Endodermal cell (in vitro differentiated cells): ENCODE measurements around the gene OBP2B. TPM values are rescaled to one million over a fixed set of nuclear protein-coding genes. Genes with fewer than 3 reads are reported as not detected.
"Not testable (repeated sequence)": the region's sequence is repeated elsewhere in the genome, so short reads cannot be mapped to it uniquely, and the experiment has no call there.

Experiments used
- DNase-seq: peaks from one replicate; pipeline ENCODE4 v3.0.0-alpha.2; 2017
- H3K27ac ChIP-seq: 2 replicates; pipeline ENCODE4 v1.5.1; 2013; ENCODE audit warnings: mild to moderate bottlenecking, low read depth, low read length, moderate library complexity
- H3K27me3 ChIP-seq: 2 replicates; pipeline ENCODE4 v1.6.1; 2013; ENCODE audit warnings: mild to moderate bottlenecking, low read length, moderate library complexity; ENCODE audit not compliant: insufficient read depth, control insufficient read depth, poor library complexity, severe bottlenecking
- H3K36me3 ChIP-seq: 2 replicates; pipeline ENCODE4 v1.7.0; 2013; ENCODE audit warnings: mild to moderate bottlenecking, low read length, moderate library complexity; ENCODE audit not compliant: control insufficient read depth, insufficient read depth
- H3K4me1 ChIP-seq: one replicate; pipeline ENCODE4 v1.7.0; 2013; ENCODE audit warnings: low read length; ENCODE audit not compliant: control insufficient read depth, insufficient read depth
- H3K4me3 ChIP-seq: 2 replicates; pipeline ENCODE4 v1.5.1; 2013; ENCODE audit warnings: mild to moderate bottlenecking, low read length, moderate library complexity
- H3K9ac ChIP-seq: 2 replicates; pipeline ENCODE4 v1.6.1; 2013; ENCODE audit warnings: mild to moderate bottlenecking, low read length, moderate library complexity; ENCODE audit not compliant: poor library complexity, severe bottlenecking; ENCODE audit errors: extremely low read depth
- H3K9me3 ChIP-seq: 2 replicates; pipeline ENCODE4 v1.6.1; 2013; ENCODE audit warnings: mild to moderate bottlenecking, low read length, moderate library complexity; ENCODE audit not compliant: control insufficient read depth
- H3K27ac Mint-ChIP-seq: 2 replicates; pipeline ENCODE4 v1.8.0; 2020; ENCODE audit warnings: mixed read lengths
- H3K27me3 Mint-ChIP-seq: 2 replicates; pipeline ENCODE4 v1.8.0; 2021; ENCODE audit warnings: mild to moderate bottlenecking, mixed read lengths; ENCODE audit not compliant: insufficient read depth
- H3K36me3 Mint-ChIP-seq: 2 replicates; pipeline ENCODE4 v1.8.0; 2020; ENCODE audit warnings: low read depth, mixed read lengths
- H3K4me1 Mint-ChIP-seq: 2 replicates; pipeline ENCODE4 v1.8.0; 2020; ENCODE audit warnings: mixed read lengths
- H3K4me3 Mint-ChIP-seq: 2 replicates; pipeline ENCODE4 v1.8.0; 2020; ENCODE audit warnings: mild to moderate bottlenecking, moderate library complexity, mixed read lengths
- H3K9me3 Mint-ChIP-seq: 2 replicates; pipeline ENCODE4 v1.8.0; 2020; ENCODE audit warnings: mild to moderate bottlenecking, mixed read lengths
- WGBS, 2 experiments: methylation state at CpG; one replicate each; pipeline versions ENCODE4 v1.1.5 to v1.1.7; 2013; ENCODE audit warnings: missing lambda C conversion rate in 2 of 2, mixed read lengths in 1 of 2; ENCODE audit not compliant: insufficient coverage in 1 of 2, insufficient read length in 1 of 2; 5-methylcytosine and 5-hydroxymethylcytosine counted together
- total RNA-seq, 2 donors: library from RNA; stranded (reverse); fragmentation: NEBNext Ultra II Directional in 1 of 2; extraction: Animal tissue kit (Norgen Biotek cat#: 25700) in 1 of 2; gene quantifications; 2 replicates in 1 of 2; 3 replicates in 1 of 2; pipeline ENCODE4 v1.2.1, GENCODE V29; 2021
- TF ChIP-seq, protein P1 (sequence below): fragments of 200-600 bp; sonication (generic); conservative IDR thresholded peaks from 2 replicates; pipeline ENCODE4 v1.5.0; 2021; ENCODE audit warnings: antibody characterized with exemption, mild to moderate bottlenecking

OBP2B gene
- total RNA-seq, 2 donors from 2014 or later, result not detected

DNA sequence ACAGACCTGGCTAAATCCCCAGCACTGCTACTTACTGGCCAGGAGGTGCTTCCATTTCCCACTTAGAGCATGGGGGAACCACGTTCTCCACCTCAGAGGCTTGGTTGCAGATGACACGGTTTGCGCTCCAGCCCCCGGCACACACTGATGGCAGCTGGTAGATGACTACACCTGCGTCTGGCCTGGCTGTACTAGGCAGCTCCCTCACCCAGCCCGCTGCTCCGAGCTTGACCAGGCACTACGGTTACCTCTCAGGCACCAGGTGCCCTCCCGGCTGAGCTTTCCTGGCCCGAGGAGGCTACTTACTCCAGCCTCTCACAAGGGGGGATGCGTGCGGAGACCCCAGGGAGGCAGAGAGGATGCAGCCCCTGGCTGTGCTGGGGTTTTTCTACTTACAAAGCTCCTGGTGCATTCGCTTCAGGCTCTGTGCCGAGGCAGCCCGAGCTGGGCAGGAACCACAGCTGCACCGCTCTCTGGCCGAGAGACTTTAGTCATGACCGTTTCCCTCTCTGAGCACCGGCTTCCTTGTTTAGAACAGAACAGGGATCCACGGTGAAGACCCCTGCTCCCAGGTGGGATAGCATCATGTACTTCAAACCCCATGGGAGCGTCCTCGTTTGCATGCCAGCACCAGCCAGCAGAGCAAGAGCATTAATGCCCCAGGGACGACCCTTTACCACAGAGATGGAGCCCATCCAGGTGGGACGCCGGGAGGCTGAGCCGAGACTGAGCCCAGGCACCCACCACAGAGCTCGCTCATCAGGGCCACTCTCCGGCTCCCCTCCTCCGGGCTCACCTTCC lies 37.7 kb downstream of the OBP2B start:
- H3K9me3 Mint-ChIP-seq, result no peaks in the 10 kb centered on the region
- 91 to 95% methylated on average over 28 to 29 of the region's 29 CpGs for WGBS, 2 experiments
- Histone ChIP-seq H3K27ac (no peak overlapping the region), H3K4me1 (peaks cover 6% of the 10 kb centered on the region), H3K4me3 (no peak overlapping the region), H3K9ac (no peak overlapping the region), H3K9me3 (no peaks in the 10 kb centered on the region), H3K27me3 (no peaks in the 10 kb centered on the region), H3K36me3 (no peaks in the 10 kb centered on the region)
- H3K27me3 Mint-ChIP-seq, result peaks cover 6% of the 10 kb centered on the region
- H3K4me1 Mint-ChIP-seq, result peaks cover 22% of the 10 kb centered on the region
- H3K36me3 Mint-ChIP-seq, result no peaks in the 10 kb centered on the region
- TF ChIP-seq, protein P1, sequence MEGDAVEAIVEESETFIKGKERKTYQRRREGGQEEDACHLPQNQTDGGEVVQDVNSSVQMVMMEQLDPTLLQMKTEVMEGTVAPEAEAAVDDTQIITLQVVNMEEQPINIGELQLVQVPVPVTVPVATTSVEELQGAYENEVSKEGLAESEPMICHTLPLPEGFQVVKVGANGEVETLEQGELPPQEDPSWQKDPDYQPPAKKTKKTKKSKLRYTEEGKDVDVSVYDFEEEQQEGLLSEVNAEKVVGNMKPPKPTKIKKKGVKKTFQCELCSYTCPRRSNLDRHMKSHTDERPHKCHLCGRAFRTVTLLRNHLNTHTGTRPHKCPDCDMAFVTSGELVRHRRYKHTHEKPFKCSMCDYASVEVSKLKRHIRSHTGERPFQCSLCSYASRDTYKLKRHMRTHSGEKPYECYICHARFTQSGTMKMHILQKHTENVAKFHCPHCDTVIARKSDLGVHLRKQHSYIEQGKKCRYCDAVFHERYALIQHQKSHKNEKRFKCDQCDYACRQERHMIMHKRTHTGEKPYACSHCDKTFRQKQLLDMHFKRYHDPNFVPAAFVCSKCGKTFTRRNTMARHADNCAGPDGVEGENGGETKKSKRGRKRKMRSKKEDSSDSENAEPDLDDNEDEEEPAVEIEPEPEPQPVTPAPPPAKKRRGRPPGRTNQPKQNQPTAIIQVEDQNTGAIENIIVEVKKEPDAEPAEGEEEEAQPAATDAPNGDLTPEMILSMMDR, result no peak
- DNase-seq, result no peak
- H3K4me3 Mint-ChIP-seq, result no peak overlapping the region
- no peak overlapping the region for H3K27ac Mint-ChIP-seq

DNA sequence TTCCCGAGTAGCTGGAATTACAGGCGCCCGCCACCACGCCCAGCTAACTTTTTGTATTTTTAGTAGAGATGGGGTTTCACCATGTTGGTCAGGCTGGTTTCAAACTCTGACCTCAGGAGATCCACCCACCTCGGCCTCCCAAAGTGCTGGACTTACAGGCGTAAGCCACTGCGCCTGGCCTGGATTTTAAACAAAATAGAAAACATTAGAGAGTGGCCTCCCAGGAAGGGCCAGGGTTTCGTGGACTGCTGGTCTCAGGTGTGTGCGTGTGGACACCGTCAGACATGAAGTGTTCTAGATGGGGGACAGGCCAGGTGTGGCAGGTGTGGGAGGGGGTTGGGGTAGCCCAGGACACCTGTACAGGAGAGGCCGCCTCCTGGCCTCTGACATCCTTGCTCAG lies 38.3 kb downstream of the OBP2B start:
- peaks cover 2% of the 10 kb centered on the region for H3K27me3 Mint-ChIP-seq

DNA sequence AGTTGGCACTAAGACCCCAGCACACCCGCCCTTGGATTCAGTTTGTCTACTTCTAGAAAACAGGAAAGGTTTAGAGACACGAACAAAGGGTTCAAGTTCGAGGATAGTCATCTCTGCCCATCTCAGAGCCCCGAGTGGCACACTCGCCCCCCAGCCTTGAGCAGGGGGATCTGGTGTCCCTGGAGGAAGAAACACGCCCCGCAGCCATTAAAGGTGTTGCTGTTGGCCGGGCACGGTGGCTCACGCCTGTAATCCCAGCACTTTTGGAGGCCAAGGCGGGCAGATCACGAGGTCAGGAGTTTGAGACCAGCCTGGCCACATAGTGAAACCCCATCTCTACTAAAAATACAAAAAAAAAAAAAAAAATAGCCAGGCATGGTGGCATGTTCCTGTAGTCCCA lies 39.4 kb downstream of the OBP2B start:
- not testable (repeated sequence) for H3K9ac ChIP-seq, H3K4me3 Mint-ChIP-seq, H3K27ac Mint-ChIP-seq, H3K27me3 ChIP-seq, H3K9me3 Mint-ChIP-seq, H3K36me3 Mint-ChIP-seq, H3K27me3 Mint-ChIP-seq, H3K27ac ChIP-seq, H3K4me1 ChIP-seq, DNase-seq, H3K36me3 ChIP-seq, H3K9me3 ChIP-seq, H3K4me3 ChIP-seq
- WGBS, 2 experiments, result 90 to 94% methylated on average over 6 to 12 of the region's 12 CpGs
- peaks cover 22% of the 10 kb centered on the region for H3K4me1 Mint-ChIP-seq

More for the DNA sequence above, 38.3 kb downstream of the OBP2B start:
- no peak for DNase-seq
- Histone ChIP-seq H3K9me3 (no peaks in the 10 kb centered on the region), H3K4me1 (peaks cover 6% of the 10 kb centered on the region), H3K27ac (no peak overlapping the region), H3K4me3 (no peak overlapping the region), H3K27me3 (no peaks in the 10 kb centered on the region), H3K36me3 (no peaks in the 10 kb centered on the region), H3K9ac (no peak overlapping the region)
- TF ChIP-seq, protein P1, result no peak
- Mint-ChIP-seq H3K9me3 (no peaks in the 10 kb centered on the region), H3K4me3 (no peak overlapping the region), H3K36me3 (no peaks in the 10 kb centered on the region), H3K4me1 (peaks cover 22% of the 10 kb centered on the region), H3K27ac (no peak overlapping the region)
- 60 to 94% methylated on average over 2 to 11 of the region's 11 CpGs for WGBS, 2 experiments
